Coronary artery (tissue), 2 donors: ENCODE data around the gene ANXA7.

Experiments used
- DNase-seq: peaks from one replicate; pipeline ENCODE4 v3.0.0-alpha.2; 2017; ENCODE audit warnings: low spot score
- H3K27ac ChIP-seq, 2 donors: fragments of 200-600 bp; sonication (generic); one replicate each; pipeline ENCODE4 v1.5.1; 2016 to 2019
- H3K4me3 ChIP-seq: fragments of 200-600 bp; sonication (generic); 2 replicates; pipeline ENCODE4 v1.5.1; 2016; ENCODE audit warnings: mild to moderate bottlenecking, moderate library complexity
- TF ChIP-seq, protein P1 (sequence below): fragments of 200-600 bp; sonication (generic); IDR thresholded peaks from one replicate; pipeline ENCODE4 v1.5.1; 2019; ENCODE audit warnings: antibody characterized with exemption

The ANXA7 gene

DNA sequence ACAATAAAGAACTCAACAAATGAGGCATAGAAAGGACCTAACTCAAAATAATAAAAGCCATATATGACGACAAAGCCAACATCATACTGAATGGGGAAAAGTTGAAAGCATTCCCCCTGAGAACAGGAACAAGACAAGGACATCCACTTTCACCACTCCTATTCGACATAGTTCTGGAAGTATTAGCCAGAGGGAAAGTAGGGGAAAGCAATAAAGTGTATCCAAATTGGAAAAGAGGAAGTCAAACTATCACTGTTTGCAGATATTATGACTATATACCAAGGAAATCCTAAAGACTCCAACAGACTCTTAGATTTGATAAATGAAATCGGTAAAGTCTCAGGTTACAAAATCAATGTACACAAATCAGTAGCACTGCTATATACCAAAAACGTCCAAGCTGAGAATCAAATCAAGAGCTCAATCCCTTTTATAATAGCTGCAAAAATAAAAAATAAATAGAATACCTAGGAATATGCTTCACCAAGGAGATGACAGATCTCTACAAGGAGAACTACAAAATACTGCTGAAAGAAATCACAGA lies 4.8 kb downstream of the ANXA7 start:
- TF ChIP-seq, protein P1, sequence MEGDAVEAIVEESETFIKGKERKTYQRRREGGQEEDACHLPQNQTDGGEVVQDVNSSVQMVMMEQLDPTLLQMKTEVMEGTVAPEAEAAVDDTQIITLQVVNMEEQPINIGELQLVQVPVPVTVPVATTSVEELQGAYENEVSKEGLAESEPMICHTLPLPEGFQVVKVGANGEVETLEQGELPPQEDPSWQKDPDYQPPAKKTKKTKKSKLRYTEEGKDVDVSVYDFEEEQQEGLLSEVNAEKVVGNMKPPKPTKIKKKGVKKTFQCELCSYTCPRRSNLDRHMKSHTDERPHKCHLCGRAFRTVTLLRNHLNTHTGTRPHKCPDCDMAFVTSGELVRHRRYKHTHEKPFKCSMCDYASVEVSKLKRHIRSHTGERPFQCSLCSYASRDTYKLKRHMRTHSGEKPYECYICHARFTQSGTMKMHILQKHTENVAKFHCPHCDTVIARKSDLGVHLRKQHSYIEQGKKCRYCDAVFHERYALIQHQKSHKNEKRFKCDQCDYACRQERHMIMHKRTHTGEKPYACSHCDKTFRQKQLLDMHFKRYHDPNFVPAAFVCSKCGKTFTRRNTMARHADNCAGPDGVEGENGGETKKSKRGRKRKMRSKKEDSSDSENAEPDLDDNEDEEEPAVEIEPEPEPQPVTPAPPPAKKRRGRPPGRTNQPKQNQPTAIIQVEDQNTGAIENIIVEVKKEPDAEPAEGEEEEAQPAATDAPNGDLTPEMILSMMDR, result no peak
- DNase-seq, result no peak

GRCh38 chr10:73408061-73408460 lies 5.8 kb downstream of the ANXA7 start:
- no peak overlapping the region for H3K27ac ChIP-seq
- no peak for DNase-seq
- TF ChIP-seq, protein P1, result no peak
- H3K4me3 ChIP-seq, result no peak overlapping the region

More for the DNA sequence above, 4.8 kb downstream of the ANXA7 start:
- no peak overlapping the region for H3K27ac ChIP-seq
- no peak overlapping the region for H3K4me3 ChIP-seq

DNA sequence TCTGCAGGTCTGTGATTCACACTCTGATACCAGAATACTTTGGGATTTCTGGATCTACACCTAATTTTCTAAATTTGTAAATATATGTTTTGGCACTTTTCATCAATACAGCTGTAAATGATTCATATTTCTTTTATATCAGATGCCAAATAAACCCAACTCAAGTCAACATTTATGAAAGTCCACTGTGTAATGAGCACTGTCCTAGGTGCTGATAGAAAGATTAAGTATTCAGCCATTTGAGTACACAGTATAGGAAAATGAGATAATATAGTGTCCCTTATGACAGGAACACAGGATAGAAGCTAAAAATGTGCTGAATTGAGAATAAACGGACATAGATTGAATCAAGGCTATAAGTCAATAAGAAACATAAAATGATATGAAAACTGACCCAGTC lies 6.4 kb downstream of the ANXA7 start:
- DNase-seq, result no peak
- Histone ChIP-seq H3K4me3 (no peak overlapping the region), H3K27ac (no peak overlapping the region)
- TF ChIP-seq, protein P1, result no peak

DNA sequence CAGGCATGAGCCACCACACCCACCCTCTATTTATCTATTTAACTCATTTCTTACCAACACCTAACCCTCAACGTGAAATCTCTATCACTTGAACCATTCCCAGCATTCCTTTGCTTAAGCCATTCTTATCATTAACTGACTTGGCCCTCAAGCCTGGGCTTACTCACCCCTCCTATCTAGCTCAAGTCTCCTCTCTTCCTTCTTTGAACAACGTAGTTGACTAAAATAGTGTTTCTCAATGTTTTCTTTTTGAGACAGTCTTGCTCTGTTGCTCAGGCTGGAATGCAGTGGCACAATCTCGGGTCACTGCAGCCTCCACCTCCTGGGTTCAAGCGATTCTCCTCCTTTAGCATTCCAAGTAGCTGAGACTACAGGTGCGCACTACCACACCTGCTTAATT lies 7.0 kb downstream of the ANXA7 start:
- H3K27ac ChIP-seq, result no peak overlapping the region
- no peak overlapping the region for H3K4me3 ChIP-seq
- TF ChIP-seq, protein P1, result no peak
- no peak for DNase-seq

GRCh38 chr10:73405556-73405955 lies 8.3 kb downstream of the ANXA7 start:
- DNase-seq, result no peak
- TF ChIP-seq, protein P1, result no peak
- no peak overlapping the region for H3K27ac ChIP-seq
- H3K4me3 ChIP-seq, result no peak overlapping the region

DNA sequence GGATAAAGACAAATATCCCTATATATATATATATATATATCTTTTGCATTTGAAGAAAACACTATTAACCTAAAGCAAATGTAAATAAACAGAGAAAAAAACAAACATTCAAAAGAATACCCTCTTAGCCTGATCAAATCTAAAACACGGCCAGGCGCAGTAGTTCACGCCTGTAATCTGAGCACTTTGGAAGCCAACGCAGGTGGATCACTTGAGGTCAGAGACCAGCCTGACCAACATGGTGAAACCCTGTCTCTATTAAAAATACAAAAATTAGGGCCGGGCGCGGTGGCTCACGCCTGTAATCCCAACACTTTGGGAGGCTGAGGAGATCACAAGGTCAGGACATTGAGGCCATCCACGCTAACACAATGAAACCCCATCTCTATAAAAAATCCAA lies 9.2 kb downstream of the ANXA7 start:
- DNase-seq, result no peak
- TF ChIP-seq, protein P1, result no peak

GRCh38 chr10:73401636-73402035 lies 12.2 kb downstream of the ANXA7 start:
- TF ChIP-seq, protein P1, result no peak
- Histone ChIP-seq H3K27ac (no peak overlapping the region), H3K4me3 (no peak overlapping the region)
- DNase-seq, result no peak

More for the DNA sequence above, 9.2 kb downstream of the ANXA7 start:
- no peak overlapping the region for H3K4me3 ChIP-seq
- no peak overlapping the region for H3K27ac ChIP-seq
